ENCODE measurements around the gene CCDC197. TPM values are rescaled to one million over a fixed set of nuclear protein-coding genes. Genes with fewer than 3 reads are reported as not detected.

CCDC197 gene
- total RNA-seq, 1 donor from 2014 or later = not detected

- Mint-ChIP-seq H3K9me3 (ENCODE audit: unreplicated experiment) (no peaks in the 10 kb centered on the region), H3K27ac (ENCODE audit: unreplicated experiment) (no peak overlapping the region), H3K36me3 (ENCODE audit: low read depth, unreplicated experiment) (no peaks in the 10 kb centered on the region), H3K4me1 (ENCODE audit: unreplicated experiment) (peaks cover 16% of the 10 kb centered on the region), H3K4me3 (ENCODE audit: unreplicated experiment) (no peak overlapping the region), H3K27me3 (ENCODE audit: unreplicated experiment) (no peaks in the 10 kb centered on the region)
- TF ChIP-seq, protein P1, sequence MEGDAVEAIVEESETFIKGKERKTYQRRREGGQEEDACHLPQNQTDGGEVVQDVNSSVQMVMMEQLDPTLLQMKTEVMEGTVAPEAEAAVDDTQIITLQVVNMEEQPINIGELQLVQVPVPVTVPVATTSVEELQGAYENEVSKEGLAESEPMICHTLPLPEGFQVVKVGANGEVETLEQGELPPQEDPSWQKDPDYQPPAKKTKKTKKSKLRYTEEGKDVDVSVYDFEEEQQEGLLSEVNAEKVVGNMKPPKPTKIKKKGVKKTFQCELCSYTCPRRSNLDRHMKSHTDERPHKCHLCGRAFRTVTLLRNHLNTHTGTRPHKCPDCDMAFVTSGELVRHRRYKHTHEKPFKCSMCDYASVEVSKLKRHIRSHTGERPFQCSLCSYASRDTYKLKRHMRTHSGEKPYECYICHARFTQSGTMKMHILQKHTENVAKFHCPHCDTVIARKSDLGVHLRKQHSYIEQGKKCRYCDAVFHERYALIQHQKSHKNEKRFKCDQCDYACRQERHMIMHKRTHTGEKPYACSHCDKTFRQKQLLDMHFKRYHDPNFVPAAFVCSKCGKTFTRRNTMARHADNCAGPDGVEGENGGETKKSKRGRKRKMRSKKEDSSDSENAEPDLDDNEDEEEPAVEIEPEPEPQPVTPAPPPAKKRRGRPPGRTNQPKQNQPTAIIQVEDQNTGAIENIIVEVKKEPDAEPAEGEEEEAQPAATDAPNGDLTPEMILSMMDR (IDR thresholded peaks at IDR 0.05; ENCODE audit: unreplicated experiment) = no peak
- DNase-seq (ENCODE audit: low spot score) = no peak
These were observed 15.5 kb upstream of the CCDC197 start for GRCh38 chr14:93981316-93982229.

GRCh38 chr14:93982230-93983007 is 14.7 kb upstream of the CCDC197 start:
- no peak for DNase-seq (ENCODE audit: low spot score)
- H3K27ac Mint-ChIP-seq (ENCODE audit: unreplicated experiment) = no peak overlapping the region
- H3K4me3 Mint-ChIP-seq (ENCODE audit: unreplicated experiment) = no peak overlapping the region
- TF ChIP-seq, protein P1 (IDR thresholded peaks at IDR 0.05; ENCODE audit: unreplicated experiment) = no peak
- H3K9me3 Mint-ChIP-seq (ENCODE audit: unreplicated experiment) = no peaks in the 10 kb centered on the region
- peaks cover 11% of the 10 kb centered on the region for H3K4me1 Mint-ChIP-seq (ENCODE audit: unreplicated experiment)
- H3K27me3 Mint-ChIP-seq (ENCODE audit: unreplicated experiment) = peaks cover 3% of the 10 kb centered on the region
- H3K36me3 Mint-ChIP-seq (ENCODE audit: low read depth, unreplicated experiment) = no peaks in the 10 kb centered on the region

GRCh38 chr14:93984070-93984469 is 13.0 kb upstream of the CCDC197 start:
- no peak for DNase-seq (ENCODE audit: low spot score)
- TF ChIP-seq, protein P1 (IDR thresholded peaks at IDR 0.05; ENCODE audit: unreplicated experiment) = no peak
- no peak overlapping the region for H3K4me3 Mint-ChIP-seq (ENCODE audit: unreplicated experiment)

DNA sequence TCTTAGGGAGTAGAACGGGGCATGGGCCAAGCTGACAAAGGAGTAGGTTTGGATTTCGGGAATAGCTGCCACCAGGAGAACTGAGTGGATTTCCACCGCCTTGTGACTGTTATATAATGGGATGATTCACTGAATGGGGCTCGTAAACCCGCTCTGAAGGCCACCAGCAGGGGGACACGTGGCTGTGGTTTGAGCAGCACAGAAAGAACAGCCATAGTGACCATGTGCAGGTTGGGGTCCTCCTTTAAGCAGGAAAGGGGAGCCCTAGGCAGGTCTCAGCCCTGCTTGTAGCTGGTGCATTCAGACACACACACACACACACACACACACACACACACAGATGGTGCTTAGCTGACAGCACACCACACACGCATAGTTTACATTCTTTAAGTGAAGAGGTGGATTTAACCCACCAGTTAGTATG is 12.1 kb upstream of the CCDC197 start:
- no peaks in the 10 kb centered on the region for H3K36me3 Mint-ChIP-seq (ENCODE audit: low read depth, unreplicated experiment)
- H3K27ac Mint-ChIP-seq (ENCODE audit: unreplicated experiment) = no peak overlapping the region
- no peak overlapping the region for H3K4me3 Mint-ChIP-seq (ENCODE audit: unreplicated experiment)
- TF ChIP-seq, protein P1 (IDR thresholded peaks at IDR 0.05; ENCODE audit: unreplicated experiment) = no peak
- peaks cover 6% of the 10 kb centered on the region for H3K27me3 Mint-ChIP-seq (ENCODE audit: unreplicated experiment)
- peak; percentile 49 for DNase-seq (ENCODE audit: low spot score)
- peaks cover 13% of the 10 kb centered on the region for H3K4me1 Mint-ChIP-seq (ENCODE audit: unreplicated experiment)
- H3K9me3 Mint-ChIP-seq (ENCODE audit: unreplicated experiment) = no peaks in the 10 kb centered on the region

More at GRCh38 chr14:93984070-93984469, 13.0 kb upstream of the CCDC197 start:
- peaks cover 11% of the 10 kb centered on the region for H3K4me1 Mint-ChIP-seq (ENCODE audit: unreplicated experiment)
- peaks cover 3% of the 10 kb centered on the region for H3K27me3 Mint-ChIP-seq (ENCODE audit: unreplicated experiment)
- H3K27ac Mint-ChIP-seq (ENCODE audit: unreplicated experiment) = no peak overlapping the region
- H3K9me3 Mint-ChIP-seq (ENCODE audit: unreplicated experiment) = no peaks in the 10 kb centered on the region
- H3K36me3 Mint-ChIP-seq (ENCODE audit: low read depth, unreplicated experiment) = no peaks in the 10 kb centered on the region

All from endothelial cell (in vitro differentiated cells).